GM12878 (cell line): ENCODE results near the gene WFS1. TPM values are rescaled to one million over a fixed set of nuclear protein-coding genes. Genes with fewer than 3 reads are reported as not detected.

ENCODE experiments used
- ATAC-seq: fragments of 200-7000 bp; cut with Tn5 transposase; 3 replicates; pipeline ENCODE4 v1.9.1; 2020; ENCODE audit warnings: mild to moderate bottlenecking, moderate library complexity
- BruUV-seq: library from RNA; stranded (reverse); fragments of 400-500 nt; replicated peaks from 2 replicates; lab custom pipeline; 2021; lab: Mats Ljungman, UMichigan
- CTCF ChIA-PET: fragments of 300-600 bp; sonication (Branson Sonifier 250); formaldehyde crosslinking; extraction: SDS; loops from one replicate; lab custom pipeline; 2021; ENCODE audit warnings: inconsistent platforms; lab: Yijun Ruan, JAX
- POLR2A ChIA-PET: fragments of 350-600 bp; formaldehyde crosslinking; extraction: SDS; loops from one replicate; lab custom pipeline; 2021; ENCODE audit warnings: inconsistent platforms; lab: Charles Lee
- RAD21 ChIA-PET: fragments of 300-600 bp; sonication (Branson Sonifier 250); formaldehyde crosslinking; loops from one replicate; lab custom pipeline; 2023; ENCODE audit warnings: antibody characterized with exemption; ENCODE audit not compliant: unreplicated experiment; lab: Charles Lee
- SMC1A ChIA-PET: fragments of 300-600 bp; sonication (Branson Sonifier 250); formaldehyde crosslinking; loops from one replicate; lab custom pipeline; 2023; ENCODE audit not compliant: unreplicated experiment, uncharacterized antibody; lab: Charles Lee
- DNase-seq: peaks from one replicate; pipeline ENCODE4 v3.0.0-alpha.2; 2011; ENCODE audit warnings: low read depth, low spot score
- FAIRE-seq: peaks from 3 replicates; lab custom pipeline; 2011; peaks lifted over from hg19 to GRCh38; lab: Jason Lieb, UNC
- H2AFZ ChIP-seq: 2 replicates; pipeline ENCODE4 v1.6.0; 2011; ENCODE audit warnings: low read depth, low read length, control low read depth; ENCODE audit not compliant: control insufficient read depth
- H3K27ac ChIP-seq: 2 replicates; pipeline ENCODE4 v1.5.1; 2011; ENCODE audit warnings: control low read depth; ENCODE audit not compliant: control insufficient read depth, insufficient read depth
- H3K27me3 ChIP-seq, 2 experiments: replicated peaks in 1 of 2; 2 replicates each; pipeline versions ENCODE4 v1.6.0 to v1.6.1; 2011; ENCODE audit warnings: low read length in 1 of 2; ENCODE audit not compliant: control insufficient read depth in 2 of 2, insufficient read depth in 2 of 2
- H3K36me3 ChIP-seq, 2 experiments: 2 replicates each; pipeline ENCODE4 v1.5.1; 2011; ENCODE audit warnings: low read length in 1 of 2; ENCODE audit not compliant: control insufficient read depth in 2 of 2, insufficient read depth in 2 of 2
- H3K4me1 ChIP-seq: 2 replicates; pipeline ENCODE4 v1.6.1; 2011; ENCODE audit warnings: mild to moderate bottlenecking, low read length, moderate library complexity, mixed read lengths; ENCODE audit not compliant: control insufficient read depth, insufficient read depth
- H3K4me2 ChIP-seq: 2 replicates; pipeline ENCODE4 v1.6.0; 2011; ENCODE audit warnings: control low read depth; ENCODE audit not compliant: control insufficient read depth, insufficient read depth
- H3K4me3 ChIP-seq: fragments of 200-600 bp; sonication (generic); 2 replicates; pipeline ENCODE4 v1.5.1; 2016
- H3K79me2 ChIP-seq: 2 replicates; pipeline ENCODE4 v1.6.0; 2011; ENCODE audit warnings: low read length; ENCODE audit not compliant: control insufficient read depth, insufficient read depth
- H3K9ac ChIP-seq: 2 replicates; pipeline ENCODE4 v1.8.0; 2011; ENCODE audit warnings: low read length, control low read depth, mixed read lengths; ENCODE audit not compliant: control insufficient read depth, insufficient read depth
- H3K9me3 ChIP-seq: replicated peaks from 3 replicates; pipeline ENCODE4 v1.5.1; 2011; ENCODE audit warnings: mild to moderate bottlenecking, low read length; ENCODE audit not compliant: control insufficient read depth, insufficient read depth
- H4K20me1 ChIP-seq: 2 replicates; pipeline ENCODE4 v1.6.0; 2011; ENCODE audit not compliant: control insufficient read depth, insufficient read depth
- ATF7 ChIP-seq: fragments of 450-650 bp; IDR thresholded peaks from 2 replicates; pipeline ENCODE4 v1.6.1; 2016; ENCODE audit warnings: low read depth, mild to moderate bottlenecking
- BCL11A ChIP-seq: IDR thresholded peaks from 2 replicates; pipeline ENCODE4 v1.6.1; 2011; ENCODE audit warnings: low read depth, low read length
- BCL3 ChIP-seq: IDR thresholded peaks from 2 replicates; pipeline ENCODE4 v1.6.1; 2011; ENCODE audit warnings: borderline replicate concordance, low read depth, mild to moderate bottlenecking, moderate library complexity, low read length; ENCODE audit not compliant: insufficient read depth, poor library complexity, severe bottlenecking
- EGR1 ChIP-seq, 2 experiments: IDR thresholded peaks; 1 replicate in 1 of 2; 2 replicates in 1 of 2; pipeline ENCODE4 v1.6.1; 2011 to 2012; ENCODE audit warnings: low read depth in 2 of 2, low read length in 2 of 2, borderline replicate concordance in 1 of 2, mild to moderate bottlenecking in 1 of 2, moderate library complexity in 1 of 2
- HCFC1 ChIP-seq: fragments of 150-350 bp; IDR thresholded peaks from 2 replicates; pipeline ENCODE4 v1.6.1; 2014; ENCODE audit warnings: low read length
- HDAC6 ChIP-seq: fragments of 200-600 bp; sonication (generic); IDR thresholded peaks from one replicate; pipeline ENCODE4 v1.8.0; 2017; ENCODE audit warnings: antibody characterized with exemption; ENCODE audit not compliant: unreplicated experiment
- IRF4 ChIP-seq: IDR thresholded peaks from 2 replicates; pipeline ENCODE4 v1.6.1; 2011; ENCODE audit warnings: low read depth, low read length
- MEF2A ChIP-seq: IDR thresholded peaks from 2 replicates; pipeline ENCODE4 v1.6.1; 2011; ENCODE audit warnings: low read depth, mild to moderate bottlenecking, low read length, moderate library complexity; ENCODE audit not compliant: insufficient read depth
- MTA2 ChIP-seq: fragments of 450-650 bp; IDR thresholded peaks from 2 replicates; pipeline ENCODE4 v1.6.1; 2016; ENCODE audit warnings: low read depth, mild to moderate bottlenecking, moderate library complexity
- NR2C2 ChIP-seq: IDR thresholded peaks from 2 replicates; pipeline ENCODE4 v1.6.1; 2011; ENCODE audit warnings: borderline replicate concordance, low read depth; ENCODE audit not compliant: control insufficient read depth, insufficient read length
- PRDM15 ChIP-seq: fragments of 450-650 bp; formaldehyde crosslinking; IDR thresholded peaks from 2 replicates; pipeline ENCODE4 v1.4.0; 2020; ENCODE audit warnings: mild to moderate bottlenecking, moderate library complexity
- RB1 ChIP-seq: fragments of 450-650 bp; formaldehyde crosslinking; IDR thresholded peaks from 2 replicates; pipeline ENCODE4 v1.6.1; 2017; ENCODE audit warnings: mild to moderate bottlenecking, borderline replicate concordance
- RCOR1 ChIP-seq: conservative IDR thresholded peaks from 2 replicates; pipeline ENCODE4 v1.6.1; 2012; ENCODE audit warnings: low read depth, low read length, improper control_type of control experiment
- RELA ChIP-seq: fragments of 450-650 bp; IDR thresholded peaks from 2 replicates; pipeline ENCODE4 v1.8.0; 2014; ENCODE audit warnings: borderline replicate concordance; ENCODE audit not compliant: partially characterized antibody
- SIX5 ChIP-seq: IDR thresholded peaks from 2 replicates; pipeline ENCODE4 v1.6.1; 2011; ENCODE audit warnings: mild to moderate bottlenecking, low read depth, low read length, moderate library complexity; ENCODE audit not compliant: severe bottlenecking
- SUPT20H ChIP-seq: IDR thresholded peaks from 2 replicates; pipeline ENCODE4 v1.6.1; 2011; ENCODE audit warnings: low read depth, mild to moderate bottlenecking, low read length, moderate library complexity, borderline replicate concordance; ENCODE audit not compliant: control insufficient read depth
- ZNF217 ChIP-seq: fragments of 450-650 bp; IDR thresholded peaks from 2 replicates; pipeline ENCODE4 v1.6.1; 2017; ENCODE audit warnings: antibody characterized with exemption, mild to moderate bottlenecking
- ZNF24 ChIP-seq: fragments of 450-650 bp; IDR thresholded peaks from 2 replicates; pipeline ENCODE4 v1.6.1; 2017; ENCODE audit warnings: antibody characterized with exemption, mild to moderate bottlenecking
- ZNF274 ChIP-seq: IDR thresholded peaks from one replicate; pipeline ENCODE4 v1.8.0; 2011; ENCODE audit not compliant: insufficient read length, insufficient read depth
- WGBS: methylation state at CpG from one replicate; pipeline ENCODE4 v1.1.6; 2016; ENCODE audit warnings: low lambda C conversion rate; ENCODE audit not compliant: insufficient replicate concordance, insufficient coverage; ENCODE audit errors: missing lambda C conversion rate; 5-methylcytosine and 5-hydroxymethylcytosine counted together
- in situ Hi-C: fragments of 300-500 bp; cut with MboI; formaldehyde crosslinking; loops from 9 replicates; pipeline ENCODE4 v1.14.3; 2018; ENCODE audit warnings: mixed read lengths
- intact Hi-C: fragments of 100-400 bp; cut with micrococcal nuclease; formaldehyde crosslinking; loops from one replicate; pipeline ENCODE4 v1.14.2; 2022; ENCODE audit not compliant: unreplicated experiment
- polyA plus RNA-seq, 11 experiments: library from polyadenylated mRNA; depleted of rRNA in 4 of 11; unstranded in 6 of 11; stranded (reverse) in 5 of 11; fragments of >200 nt; fragmentation: Nextera tagmentation in 4 of 11; fragmentation: Illumina TruSeq in 1 of 11; extraction: Ambion mirVana in 4 of 11; extraction: Trizol in 1 of 11; gene quantifications; 1 replicate in 1 of 11; 2 replicates in 10 of 11; pipeline versions ENCODE4 v1.2.1 to v1.2.3, GENCODE V29; 2011 to 2016; ENCODE audit warnings: inconsistent platforms in 2 of 11, missing spikeins in 2 of 11, low read depth in 1 of 11
- total RNA-seq, 4 experiments: library from RNA; depleted of rRNA in 3 of 4; stranded (reverse); fragments of >200 nt in 3 of 4; fragmentation: Illumina TruSeq in 1 of 4; extraction: Trizol in 1 of 4; gene quantifications; 2 replicates each; pipeline versions ENCODE4 v1.2.1 to v1.2.3, GENCODE V29; 2013 to 2021

The WFS1 gene
- total and polyA plus RNA-seq, 10 of the 15 experiments (the other 5 are each of a cell fraction or from before 2014, with no cell fraction given), result 0.31 to 4.7 (median 2.0) TPM

- in situ Hi-C loops (no loop called here), intact Hi-C loops (no loop called here)
- no peak for TF ChIP-seq SUPT20H
- no peak for TF ChIP-seq ATF7
- TF ChIP-seq IRF4, result no peak
- TF ChIP-seq ZNF24, result no peak
- TF ChIP-seq MEF2A, result no peak
- TF ChIP-seq RCOR1, result no peak
- TF ChIP-seq BCL11A, result no peak
- TF ChIP-seq NR2C2, result no peak
- TF ChIP-seq HCFC1, result no peak
- TF ChIP-seq HDAC6, result no peak
- no peak for TF ChIP-seq EGR1 (IDR thresholded peaks at IDR 0.05; ENCODE audit: borderline replicate concordance in 1 of 2, low read depth in 2 of 2, low read length in 2 of 2)
- no peak for TF ChIP-seq ZNF217
- no peak for TF ChIP-seq ZNF274
- no peak for TF ChIP-seq BCL3
- TF ChIP-seq RELA, result no peak
- TF ChIP-seq MTA2, result no peak
- no peak for TF ChIP-seq RB1
- TF ChIP-seq PRDM15, result no peak
- TF ChIP-seq SIX5, result no peak
- POLR2A ChIA-PET, result no interaction called here
- no peaks in the 10 kb centered on the region for H3K4me1 ChIP-seq
- SMC1A ChIA-PET, result no interaction called here
- RAD21 ChIA-PET, result no interaction called here
- H3K27me3 ChIP-seq, result peaks cover 0 to 4% of the 10 kb centered on the region in 2 experiments; a peak in 1 of 4 replicates
- ATAC-seq, result no peak
- H4K20me1 ChIP-seq, result no peaks in the 10 kb centered on the region
- H3K9me3 ChIP-seq, result peaks cover 2% of the 10 kb centered on the region; the same call in 2 of the 3 replicates
- no TSS peak for BruUV-seq
- H3K9ac ChIP-seq, result no peak overlapping the region
- no peak overlapping the region for H2AFZ ChIP-seq
- no peaks in the 10 kb centered on the region for H3K36me3 ChIP-seq
- no peak for FAIRE-seq
- CTCF ChIA-PET, result interaction anchor here (1.9 kb wide), 1 partner anchor 27 kb away, joined by 5 read pairs; no protein-coding TSS in a partner anchor
- H3K4me2 ChIP-seq, result no peak overlapping the region
- no peak for DNase-seq
- 40% methylated on average over 12 of the region's 12 CpGs for WGBS
- no peaks in the 10 kb centered on the region for H3K79me2 ChIP-seq
- no peak overlapping the region for H3K27ac ChIP-seq
- no peak overlapping the region for H3K4me3 ChIP-seq
Measured at GRCh38 chr4:6303943-6304342, 34.3 kb downstream of the WFS1 start.
